Mucosa of descending colon (tissue), 3 donors: ENCODE results near the gene ALDH18A1. TPM values are rescaled to one million over a fixed set of nuclear protein-coding genes. Genes with fewer than 3 reads are reported as not detected.
"Not testable (repeated sequence)": the region's sequence is repeated elsewhere in the genome, so short reads cannot be mapped to it uniquely, and the experiment has no call there.

Experiments
- ATAC-seq: fragments of 200-7000 bp; cut with Tn5 transposase; one replicate; pipeline ENCODE4 v1.9.1; 2020; ENCODE audit warnings: mild to moderate bottlenecking, moderate library complexity
- DNase-seq, 3 donors: peaks; one replicate each; pipeline ENCODE4 v3.0.0-alpha.2; 2020
- H3K36me3 ChIP-seq: fragments of 200-600 bp; one replicate; pipeline ENCODE4 v1.8.0; 2021; ENCODE audit warnings: low read depth, mild to moderate bottlenecking
- H3K4me1 ChIP-seq: fragments of 200-600 bp; one replicate; pipeline ENCODE4 v1.8.0; 2021; ENCODE audit warnings: low read depth, mild to moderate bottlenecking
- H3K4me3 ChIP-seq: fragments of 200-600 bp; one replicate; pipeline ENCODE4 v1.8.0; 2021; ENCODE audit warnings: mild to moderate bottlenecking
- H3K9me3 ChIP-seq: fragments of 200-600 bp; one replicate; pipeline ENCODE4 v1.8.0; 2021; ENCODE audit warnings: mild to moderate bottlenecking
- intact Hi-C, 2 donors: fragments of 100-400 bp; cut with DNase I in 1 of 2; cut with micrococcal nuclease in 1 of 2; formaldehyde crosslinking; loops; one replicate each; pipeline versions ENCODE4 v1.11.0 to v1.11.1; 2022; cut with DNase I, micrococcal nuclease
- total RNA-seq, 3 donors: library from RNA; stranded (reverse); fragmentation: NEBNext Ultra II Directional in 2 of 3; extraction: Animal tissue kit (Norgen Biotek cat#: 25700) in 2 of 3; gene quantifications; one replicate each; pipeline versions ENCODE4 v1.2.1 to v1.2.4, GENCODE V29; 2021 to 2023
- TF ChIP-seq, protein P1 (sequence below): fragments of 200-600 bp; IDR thresholded peaks from one replicate; pipeline ENCODE4 v1.8.0; 2022; ENCODE audit warnings: antibody characterized with exemption, mild to moderate bottlenecking
- donor health status: DM: no; HTN: no; CAD: no; lungs with moderate emphysema.
- donor health status: DM: no; HTN: no; CAD: no.
- donor health status: DM: no; HTN: yes; CAD: no.

Gene ALDH18A1
- total RNA-seq, 3 donors from 2014 or later = 85.6 to 230 (median 101) TPM

DNA sequence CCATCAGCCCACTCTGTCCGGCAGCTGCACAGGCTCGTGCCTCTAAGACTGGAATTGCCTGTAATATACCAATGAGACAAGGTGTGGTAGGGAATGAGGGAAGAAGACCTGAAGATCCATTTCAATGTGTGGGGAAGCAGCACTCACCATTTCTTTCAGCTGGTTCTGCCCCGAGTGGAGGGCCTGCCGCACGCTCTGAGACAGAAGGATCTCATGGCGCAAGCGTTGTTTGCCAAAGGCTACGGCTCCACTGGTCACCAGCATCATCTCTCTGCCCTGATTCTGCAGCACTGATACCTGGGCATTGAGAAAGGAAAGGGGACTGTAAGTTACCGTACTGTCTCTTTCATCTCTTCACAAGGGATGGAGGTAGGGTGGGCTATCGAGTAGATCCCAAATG is 19.4 kb downstream of the ALDH18A1 start:
- ATAC-seq = no peak
- intact Hi-C loops = no loop called here
- no peak for DNase-seq
- no peak overlapping the region for H3K4me3 ChIP-seq
- TF ChIP-seq, protein P1, sequence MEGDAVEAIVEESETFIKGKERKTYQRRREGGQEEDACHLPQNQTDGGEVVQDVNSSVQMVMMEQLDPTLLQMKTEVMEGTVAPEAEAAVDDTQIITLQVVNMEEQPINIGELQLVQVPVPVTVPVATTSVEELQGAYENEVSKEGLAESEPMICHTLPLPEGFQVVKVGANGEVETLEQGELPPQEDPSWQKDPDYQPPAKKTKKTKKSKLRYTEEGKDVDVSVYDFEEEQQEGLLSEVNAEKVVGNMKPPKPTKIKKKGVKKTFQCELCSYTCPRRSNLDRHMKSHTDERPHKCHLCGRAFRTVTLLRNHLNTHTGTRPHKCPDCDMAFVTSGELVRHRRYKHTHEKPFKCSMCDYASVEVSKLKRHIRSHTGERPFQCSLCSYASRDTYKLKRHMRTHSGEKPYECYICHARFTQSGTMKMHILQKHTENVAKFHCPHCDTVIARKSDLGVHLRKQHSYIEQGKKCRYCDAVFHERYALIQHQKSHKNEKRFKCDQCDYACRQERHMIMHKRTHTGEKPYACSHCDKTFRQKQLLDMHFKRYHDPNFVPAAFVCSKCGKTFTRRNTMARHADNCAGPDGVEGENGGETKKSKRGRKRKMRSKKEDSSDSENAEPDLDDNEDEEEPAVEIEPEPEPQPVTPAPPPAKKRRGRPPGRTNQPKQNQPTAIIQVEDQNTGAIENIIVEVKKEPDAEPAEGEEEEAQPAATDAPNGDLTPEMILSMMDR = no peak
- no peaks in the 10 kb centered on the region for H3K9me3 ChIP-seq
- peaks cover 6% of the 10 kb centered on the region for H3K36me3 ChIP-seq
- H3K4me1 ChIP-seq = peaks cover 4% of the 10 kb centered on the region

DNA sequence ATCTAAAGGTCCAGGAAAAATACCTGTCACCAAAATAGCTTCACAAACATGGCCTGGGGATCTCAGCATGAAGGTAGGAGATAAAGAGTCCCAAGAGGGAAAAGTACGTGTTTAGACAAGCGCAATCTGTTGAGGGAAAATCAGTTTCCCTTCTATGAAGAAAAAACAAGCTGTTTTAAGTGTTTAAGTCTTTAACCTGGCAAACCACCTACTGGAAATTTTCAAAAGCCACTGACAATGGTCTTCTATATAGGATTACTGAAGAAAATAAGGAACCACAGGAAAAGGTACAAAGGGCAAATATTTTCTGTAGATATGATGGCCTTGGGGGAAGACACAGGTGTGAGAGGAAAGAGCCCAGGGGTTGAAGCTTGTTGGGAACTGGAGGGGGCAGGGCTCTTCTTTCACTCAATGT is 21.2 kb downstream of the ALDH18A1 start:
- DNase-seq (no peak), ATAC-seq (peak; percentile 39)
- Histone ChIP-seq H3K9me3 (no peaks in the 10 kb centered on the region), H3K4me3 (no peak overlapping the region), H3K36me3 (peaks cover 6% of the 10 kb centered on the region), H3K4me1 (peaks cover 7% of the 10 kb centered on the region)
- TF ChIP-seq, protein P1 = no peak
- intact Hi-C loops = no loop called here

DNA sequence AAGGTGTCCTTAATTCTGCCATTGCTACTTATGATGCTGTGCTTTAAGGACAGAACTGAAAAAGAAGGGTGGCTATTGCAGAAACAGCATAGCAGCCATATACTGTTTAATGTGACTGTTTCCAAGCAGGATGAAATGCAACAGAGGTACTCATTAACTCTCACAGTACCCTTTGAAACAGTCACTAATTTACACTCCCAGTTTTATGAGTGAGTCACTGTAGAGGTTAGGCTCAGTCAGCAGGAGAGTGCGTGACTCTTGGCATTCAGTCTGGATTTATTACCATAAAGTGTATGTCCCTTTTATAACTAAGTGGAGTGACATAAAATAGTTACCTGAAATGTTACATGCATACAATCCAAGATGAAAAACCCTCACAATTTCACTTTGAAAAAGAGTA is 27.7 kb downstream of the ALDH18A1 start:
- no peak overlapping the region for H3K4me3 ChIP-seq
- intact Hi-C loops = no loop called here
- peaks cover 22% of the 10 kb centered on the region for H3K4me1 ChIP-seq
- ATAC-seq (peak; percentile 96), DNase-seq (peak in 1 of 3 donors; percentile 75)
- H3K36me3 ChIP-seq = peaks cover 14% of the 10 kb centered on the region
- H3K9me3 ChIP-seq = no peaks in the 10 kb centered on the region
- TF ChIP-seq, protein P1 = no peak

DNA sequence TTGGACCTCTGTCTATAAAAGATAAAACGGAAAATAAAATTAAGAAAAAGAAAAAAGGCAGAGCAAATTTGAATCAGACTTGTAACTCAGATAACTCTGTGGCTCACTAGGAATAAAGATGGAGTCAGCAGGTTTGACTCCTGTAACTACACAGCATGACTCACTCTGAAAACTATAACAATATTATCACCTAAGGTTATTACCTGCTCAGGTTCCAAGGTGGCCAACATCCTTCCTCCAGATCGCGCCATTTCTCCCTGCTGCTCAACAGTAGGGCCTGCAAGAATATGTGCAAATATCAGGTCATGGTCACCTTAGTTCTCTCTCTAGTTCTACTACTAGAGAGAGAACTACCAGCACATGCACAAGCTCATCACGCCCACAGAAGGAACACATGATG is 30.0 kb downstream of the ALDH18A1 start:
- TF ChIP-seq, protein P1 = no peak
- intact Hi-C loops = no loop called here
- ATAC-seq (peak; percentile 70), DNase-seq (no peak)
- peaks cover 14% of the 10 kb centered on the region for H3K4me1 ChIP-seq
- no peaks in the 10 kb centered on the region for H3K9me3 ChIP-seq
- no peak overlapping the region for H3K4me3 ChIP-seq
- peaks cover 10% of the 10 kb centered on the region for H3K36me3 ChIP-seq

DNA sequence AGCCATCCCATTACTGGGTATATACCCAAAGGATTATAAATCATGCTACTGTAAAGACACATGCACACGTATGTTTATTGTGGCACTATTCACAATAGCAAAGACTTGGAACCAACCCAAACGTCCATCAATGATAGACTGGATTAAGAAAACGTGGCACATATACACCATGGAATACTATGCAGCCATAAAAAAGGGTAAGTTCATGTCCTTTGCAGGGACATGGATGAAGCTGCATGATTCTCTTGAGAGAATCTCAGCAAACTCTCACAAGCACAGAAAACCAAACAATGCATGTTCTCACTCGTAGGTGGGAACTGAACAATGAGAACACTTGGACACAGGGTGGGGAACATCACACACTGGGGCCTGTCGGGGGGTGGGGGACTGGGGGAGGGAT is 36.1 kb downstream of the ALDH18A1 start:
- not testable (repeated sequence) for H3K36me3 ChIP-seq, DNase-seq

DNA sequence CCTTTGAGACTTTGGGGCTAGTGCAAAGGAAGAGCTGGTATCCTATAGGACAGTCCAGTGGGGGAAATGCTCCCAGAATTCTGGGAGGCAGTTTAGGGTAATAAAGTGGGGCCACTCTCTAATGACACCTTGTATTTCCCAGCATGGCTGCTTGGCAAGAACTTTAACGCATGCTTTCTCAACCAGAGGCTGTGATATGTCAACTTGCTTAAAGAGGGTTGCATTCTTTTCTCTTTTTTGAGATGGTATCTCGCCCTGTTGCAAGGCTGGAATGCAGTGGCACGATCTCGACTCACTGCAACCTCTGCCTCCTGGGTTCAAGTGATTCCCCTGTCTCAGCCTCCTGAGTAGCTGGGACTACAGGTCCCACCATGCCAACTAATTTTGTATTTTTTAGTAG is 38.4 kb downstream of the ALDH18A1 start:
- ATAC-seq (no peak), DNase-seq (no peak)
- Histone ChIP-seq H3K4me1 (peaks cover 8% of the 10 kb centered on the region), H3K9me3 (no peaks in the 10 kb centered on the region), H3K36me3 (peaks cover 6% of the 10 kb centered on the region), H3K4me3 (no peak overlapping the region)
- TF ChIP-seq, protein P1 = no peak
- intact Hi-C loops = no loop called here

More for the DNA sequence above, 36.1 kb downstream of the ALDH18A1 start:
- H3K4me1 ChIP-seq, intact Hi-C loops, H3K9me3 ChIP-seq, H3K4me3 ChIP-seq, ATAC-seq: not testable (repeated sequence)
